Measurements from ENCODE around the gene FILIP1L.

- TF ChIP-seq EZH2 (IDR thresholded peaks at IDR 0.05; ENCODE audit: borderline replicate concordance, low read depth, low read length, poor library complexity, severe bottlenecking) (no peak), CTCF (conservative IDR thresholded peaks at IDR 0.05; ENCODE audit: low read depth, low read length) (no peak)
These were observed 210.4 kb downstream of the FILIP1L start for GRCh38 chr3:99903869-99904268.
